ENCODE data around the gene UNC45A. TPM values are rescaled to one million over a fixed set of nuclear protein-coding genes. Genes with fewer than 3 reads are reported as not detected.
"Not testable (repeated sequence)": the region's sequence is repeated elsewhere in the genome, so short reads cannot be mapped to it uniquely, and the experiment has no call there.

The UNC45A gene
- 10 to 100 TPM in 11 of 12 donors, not detected in 1; 21.8 to 49.6 (median 26.0) TPM for polyA plus RNA-seq (ENCODE audit: insufficient read length in 12 of 12)
- long read RNA-seq, donor 1, partial matches to known transcripts = 38 of 40 reads
- long read RNA-seq, donor 1, other reads (novel, unspliced or antisense) = 0 of 40 reads
- long read RNA-seq, donor 2, partial matches to known transcripts = 0 of 1 reads
- long read RNA-seq, donor 2, other reads (novel, unspliced or antisense) = 0 of 1 reads
- long read RNA-seq, donor 3, partial matches to known transcripts = 0 of 1 reads
- long read RNA-seq, donor 3, other reads (novel, unspliced or antisense) = 0 of 1 reads
- long read RNA-seq, donor 4, partial matches to known transcripts = 5 of 6 reads
- long read RNA-seq, donor 4, other reads (novel, unspliced or antisense) = 0 of 6 reads
- long read RNA-seq, donor 5, partial matches to known transcripts = 31 of 47 reads
- long read RNA-seq, donor 5, other reads (novel, unspliced or antisense) = 13 of 47 reads
- long read RNA-seq, donor 6, partial matches to known transcripts = 5 of 5 reads
- long read RNA-seq, donor 6, other reads (novel, unspliced or antisense) = 0 of 5 reads
- long read RNA-seq, donor 7 = 0 reads
- long read RNA-seq, donor 8, partial matches to known transcripts = 0 of 2 reads
- long read RNA-seq, donor 8, other reads (novel, unspliced or antisense) = 0 of 2 reads
- long read RNA-seq, donor 9, partial matches to known transcripts = 7 of 7 reads
- long read RNA-seq, donor 9, other reads (novel, unspliced or antisense) = 0 of 7 reads
- long read RNA-seq, donor 10, partial matches to known transcripts = 6 of 7 reads
- long read RNA-seq, donor 10, other reads (novel, unspliced or antisense) = 0 of 7 reads
- long read RNA-seq, donor 11, partial matches to known transcripts = 0 of 4 reads
- long read RNA-seq, donor 11, other reads (novel, unspliced or antisense) = 0 of 4 reads

GRCh38 chr15:90934949-90935751, at the start of gene UNC45A:
UNC45A (plus strand) TSS chr15:90935285; CDS start chr15:90935325, 40 bp downstream.
- DNase-seq = peak; percentile 89

DNA sequence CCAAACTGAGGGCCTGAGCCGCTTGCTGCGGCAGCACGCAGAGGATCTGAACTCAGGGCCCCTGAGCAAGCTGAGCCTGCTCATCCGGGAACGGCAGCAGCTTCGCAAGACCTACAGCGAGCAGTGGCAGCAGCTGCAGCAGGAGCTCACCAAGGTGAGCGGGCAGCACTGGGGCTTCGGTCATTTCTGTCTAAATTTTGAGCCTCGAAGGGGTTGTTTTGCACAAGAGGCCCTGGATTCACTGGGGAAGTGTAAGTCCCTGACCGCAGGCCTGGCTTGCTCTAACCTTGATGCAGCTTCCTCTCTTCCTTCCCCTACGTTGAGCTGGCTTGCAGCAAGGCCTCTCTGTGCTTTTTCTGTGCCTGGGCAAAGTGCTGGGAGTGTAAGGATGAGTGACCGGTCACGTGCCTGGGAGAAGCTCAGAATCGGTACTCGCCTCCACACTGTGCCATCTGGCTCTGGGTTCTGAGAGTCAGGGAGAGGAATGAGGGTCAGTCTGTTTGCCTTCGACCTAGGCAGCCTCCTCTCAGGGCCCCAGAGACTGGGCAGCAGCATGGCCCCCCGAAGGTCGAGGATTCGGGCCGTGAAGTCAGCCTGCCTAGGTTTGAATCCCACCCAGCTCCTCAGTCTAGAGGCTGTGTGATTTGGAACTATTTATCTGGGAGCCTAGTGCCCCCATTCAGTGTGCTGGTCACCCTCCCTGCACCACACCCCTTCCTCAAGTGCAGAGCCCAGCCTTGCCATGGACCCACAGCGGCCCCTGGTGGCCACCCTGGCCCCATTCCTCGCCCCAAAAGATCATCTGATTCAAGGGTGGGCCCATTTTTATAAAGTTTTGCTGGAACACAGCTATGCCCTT, 49.4 kb upstream of the UNC45A start:
- DNase-seq = peak; percentile 86

DNA sequence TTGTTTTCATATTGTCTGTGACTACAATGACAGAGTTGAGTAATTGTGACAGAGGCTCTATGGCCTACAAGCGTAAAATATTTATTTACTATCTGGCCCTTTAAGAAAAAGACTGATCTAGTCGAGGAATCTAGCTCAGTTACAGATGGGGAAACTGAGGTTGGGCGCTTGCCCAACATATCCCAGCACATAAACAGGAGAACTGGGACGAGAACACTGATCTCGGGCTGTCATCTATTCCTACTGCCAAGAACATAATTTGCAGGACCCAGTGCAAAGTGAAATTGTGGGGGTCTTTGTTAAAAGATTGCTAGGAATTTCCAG, 48.8 kb upstream of the UNC45A start:
- DNase-seq = no peak

DNA sequence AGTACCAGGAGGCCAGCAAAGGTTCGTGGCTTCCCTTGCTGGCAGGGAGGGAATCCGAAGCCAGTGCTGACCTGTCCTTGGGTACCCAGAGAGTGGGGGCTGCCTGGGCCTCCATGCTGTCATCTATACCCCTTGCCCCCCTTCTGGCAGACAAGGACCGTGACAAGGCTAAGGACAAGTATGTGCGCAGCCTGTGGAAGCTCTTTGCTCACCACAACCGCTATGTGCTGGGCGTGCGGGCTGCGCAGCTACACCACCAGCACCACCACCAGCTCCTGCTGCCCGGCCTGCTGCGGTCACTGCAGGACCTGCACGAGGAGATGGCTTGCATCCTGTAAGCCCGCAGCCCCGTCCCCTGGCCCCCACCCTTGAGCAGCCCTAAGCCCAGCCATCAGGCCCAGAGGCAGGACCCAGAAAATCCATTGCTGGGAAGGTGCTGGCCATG, 48.0 kb upstream of the UNC45A start:
- DNase-seq = no peak

GRCh38 chr15:90889313-90889730, 45.8 kb upstream of the UNC45A start:
- no peak for DNase-seq

DNA sequence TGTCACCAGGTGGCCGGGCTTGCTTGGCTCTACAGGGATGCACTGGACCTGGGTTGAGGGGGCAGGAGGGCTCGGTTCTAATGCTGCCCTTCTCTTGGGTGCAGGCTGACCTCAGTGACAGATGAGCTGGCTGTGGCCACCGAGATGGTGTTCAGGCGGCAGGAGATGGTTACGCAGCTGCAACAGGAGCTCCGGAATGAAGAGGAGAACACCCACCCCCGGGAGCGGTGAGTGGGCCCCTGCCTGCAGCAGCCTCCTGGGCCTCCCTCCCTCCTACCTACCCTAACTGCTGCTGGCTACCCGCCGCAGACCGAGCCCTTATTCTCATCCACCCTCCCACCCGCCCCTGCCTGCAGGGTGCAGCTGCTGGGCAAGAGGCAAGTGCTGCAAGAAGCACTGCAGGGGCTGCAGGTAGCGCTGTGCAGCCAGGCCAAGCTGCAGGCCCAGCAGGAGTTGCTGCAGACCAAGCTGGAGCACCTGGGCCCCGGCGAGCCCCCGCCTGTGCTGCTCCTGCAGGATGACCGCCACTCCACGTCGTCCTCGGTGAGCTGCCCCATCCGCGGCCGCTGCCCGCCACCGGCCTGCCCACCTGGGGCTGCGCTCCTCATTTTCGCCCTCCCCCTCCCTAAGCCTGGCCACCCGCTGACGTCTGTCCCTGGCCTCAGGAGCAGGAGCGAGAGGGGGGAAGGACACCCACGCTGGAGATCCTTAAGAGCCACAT, 45.2 kb upstream of the UNC45A start:
- no peak for DNase-seq

DNA sequence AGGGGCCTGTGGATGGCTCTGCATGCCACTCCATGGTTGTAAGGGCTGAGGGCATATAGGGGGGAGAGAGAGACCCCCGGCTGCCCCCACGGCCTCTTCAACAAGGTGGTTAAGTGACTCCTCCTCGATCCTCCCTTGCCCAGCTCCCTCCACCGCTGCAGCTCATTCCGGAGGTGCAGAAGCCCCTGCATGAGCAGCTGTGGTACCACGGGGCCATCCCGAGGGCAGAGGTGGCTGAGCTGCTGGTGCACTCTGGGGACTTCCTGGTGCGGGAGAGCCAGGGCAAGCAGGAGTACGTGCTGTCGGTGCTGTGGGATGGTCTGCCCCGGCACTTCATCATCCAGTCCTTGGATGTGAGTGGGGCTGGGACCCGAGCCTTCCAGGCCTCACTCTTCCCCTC, 44.2 kb upstream of the UNC45A start:
- no peak for DNase-seq

DNA sequence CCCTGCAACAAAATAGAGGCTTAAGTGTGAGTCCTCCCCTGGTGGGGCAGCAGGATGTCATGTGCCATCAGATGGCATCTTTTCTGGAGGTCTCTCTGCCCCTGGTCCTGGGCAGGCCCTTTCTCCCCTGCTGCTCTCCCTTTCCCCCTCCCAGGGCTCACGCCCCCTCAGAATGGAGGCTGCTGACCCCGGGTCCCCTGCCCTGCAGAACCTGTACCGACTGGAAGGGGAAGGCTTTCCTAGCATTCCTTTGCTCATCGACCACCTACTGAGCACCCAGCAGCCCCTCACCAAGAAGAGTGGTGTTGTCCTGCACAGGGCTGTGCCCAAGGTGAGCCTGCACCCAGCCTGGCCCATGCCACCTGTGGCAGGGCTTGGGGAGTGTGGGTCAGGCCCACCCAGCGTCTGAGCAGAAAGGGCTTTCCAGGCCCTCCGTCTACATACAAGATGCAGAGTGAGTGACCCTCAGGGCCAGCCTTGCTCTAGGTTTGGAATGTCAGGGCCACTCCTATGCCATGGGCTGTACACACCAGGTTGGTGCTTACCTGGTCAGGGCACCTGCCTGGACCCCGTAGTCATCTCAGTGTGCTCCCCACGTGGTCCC, 43.6 kb upstream of the UNC45A start:
- no peak for DNase-seq

- no peak for DNase-seq
These were observed 43.1 kb upstream of the UNC45A start for GRCh38 chr15:90892023-90892422.

DNA sequence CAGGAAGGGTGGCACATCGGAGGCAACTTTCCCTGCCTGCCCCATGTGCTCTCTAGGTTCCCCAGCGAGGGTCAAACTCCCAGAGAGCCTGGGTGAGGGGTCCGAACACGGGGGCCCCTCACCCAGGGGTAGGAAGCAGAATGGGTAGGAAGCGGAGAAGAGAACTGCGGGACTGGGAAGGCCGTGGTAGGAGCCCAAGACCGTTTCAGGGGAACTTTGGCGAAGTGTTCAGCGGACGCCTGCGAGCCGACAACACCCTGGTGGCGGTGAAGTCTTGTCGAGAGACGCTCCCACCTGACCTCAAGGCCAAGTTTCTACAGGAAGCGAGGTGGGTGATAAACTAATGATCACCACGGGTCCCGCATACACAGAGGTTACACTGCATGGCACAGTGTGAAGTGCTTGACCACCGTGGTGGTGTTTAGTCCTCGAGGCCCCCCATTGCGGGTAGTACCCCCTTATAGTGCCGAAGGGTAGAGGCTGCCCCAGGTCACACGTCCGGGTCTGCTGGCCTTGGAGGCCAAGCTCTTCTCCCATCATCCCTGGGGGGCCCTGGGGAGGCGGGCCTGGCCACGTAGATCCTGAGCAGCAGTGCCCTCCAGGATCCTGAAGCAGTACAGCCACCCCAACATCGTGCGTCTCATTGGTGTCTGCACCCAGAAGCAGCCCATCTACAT, 42.4 kb upstream of the UNC45A start:
- no peak for DNase-seq

DNA sequence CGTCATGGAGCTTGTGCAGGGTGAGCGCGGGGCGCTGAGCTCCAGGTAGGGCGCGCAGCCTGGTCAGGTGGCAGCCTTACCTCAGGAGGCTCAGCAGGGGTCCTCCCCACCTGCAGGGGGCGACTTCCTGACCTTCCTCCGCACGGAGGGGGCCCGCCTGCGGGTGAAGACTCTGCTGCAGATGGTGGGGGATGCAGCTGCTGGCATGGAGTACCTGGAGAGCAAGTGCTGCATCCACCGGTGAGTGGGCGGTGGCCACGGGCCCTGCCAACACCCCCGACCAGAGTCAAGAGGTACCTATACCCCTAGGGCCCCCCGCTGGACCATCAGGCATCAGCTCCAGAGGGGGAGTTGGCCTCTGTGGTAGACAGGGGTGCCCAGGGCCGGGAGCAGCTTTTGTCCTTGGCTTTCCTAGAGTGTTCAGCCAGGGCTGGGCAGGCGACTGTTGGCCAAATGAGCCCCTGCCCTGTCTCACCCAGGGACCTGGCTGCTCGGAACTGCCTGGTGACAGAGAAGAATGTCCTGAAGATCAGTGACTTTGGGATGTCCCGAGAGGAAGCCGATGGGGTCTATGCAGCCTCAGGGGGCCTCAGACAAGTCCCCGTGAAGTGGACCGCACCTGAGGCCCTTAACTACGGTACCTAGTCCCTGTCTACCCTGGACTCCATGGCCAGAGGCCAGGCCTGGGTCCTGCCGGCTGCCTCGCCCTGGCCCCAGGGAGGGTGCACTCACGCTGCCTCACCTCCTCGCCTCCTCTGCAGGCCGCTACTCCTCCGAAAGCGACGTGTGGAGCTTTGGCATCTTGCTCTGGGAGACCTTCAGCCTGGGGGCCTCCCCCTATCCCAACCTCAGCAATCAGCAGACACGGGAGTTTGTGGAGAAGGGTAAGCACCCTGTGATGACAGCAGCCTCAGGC, 41.7 kb upstream of the UNC45A start:
- no peak for DNase-seq

DNA sequence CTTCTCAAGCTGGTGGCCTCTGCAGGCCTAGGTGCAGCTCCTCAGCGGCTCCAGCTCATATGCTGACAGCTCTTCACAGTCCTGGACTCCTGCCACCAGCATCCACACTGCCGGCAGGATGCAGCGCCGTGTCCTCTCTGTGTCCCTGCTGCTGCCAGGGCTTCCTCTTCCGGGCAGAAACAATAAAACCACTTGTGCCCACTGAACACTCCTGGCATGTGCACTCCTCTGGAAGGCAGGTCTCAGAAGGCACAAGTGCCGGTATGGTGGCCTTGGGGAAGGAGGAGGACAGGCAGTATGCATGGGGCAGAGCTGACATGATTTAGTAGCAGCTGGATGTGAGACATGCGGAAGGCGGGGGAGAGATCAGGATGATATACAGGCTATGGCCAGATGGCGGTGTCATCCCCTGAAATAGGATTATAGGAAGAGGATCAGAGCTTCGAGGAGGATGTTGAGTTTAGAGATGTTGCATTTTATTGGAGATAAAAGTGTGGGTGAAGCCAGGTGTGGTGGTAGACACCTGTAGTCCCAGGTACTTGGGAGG, 39.4 kb upstream of the UNC45A start:
- DNase-seq = no peak

- DNase-seq = not testable (repeated sequence)
These were observed 37.9 kb upstream of the UNC45A start for GRCh38 chr15:90897131-90897655.

GRCh38 chr15:90901175-90902039, 33.7 kb upstream of the UNC45A start:
- DNase-seq = no peak

DNA sequence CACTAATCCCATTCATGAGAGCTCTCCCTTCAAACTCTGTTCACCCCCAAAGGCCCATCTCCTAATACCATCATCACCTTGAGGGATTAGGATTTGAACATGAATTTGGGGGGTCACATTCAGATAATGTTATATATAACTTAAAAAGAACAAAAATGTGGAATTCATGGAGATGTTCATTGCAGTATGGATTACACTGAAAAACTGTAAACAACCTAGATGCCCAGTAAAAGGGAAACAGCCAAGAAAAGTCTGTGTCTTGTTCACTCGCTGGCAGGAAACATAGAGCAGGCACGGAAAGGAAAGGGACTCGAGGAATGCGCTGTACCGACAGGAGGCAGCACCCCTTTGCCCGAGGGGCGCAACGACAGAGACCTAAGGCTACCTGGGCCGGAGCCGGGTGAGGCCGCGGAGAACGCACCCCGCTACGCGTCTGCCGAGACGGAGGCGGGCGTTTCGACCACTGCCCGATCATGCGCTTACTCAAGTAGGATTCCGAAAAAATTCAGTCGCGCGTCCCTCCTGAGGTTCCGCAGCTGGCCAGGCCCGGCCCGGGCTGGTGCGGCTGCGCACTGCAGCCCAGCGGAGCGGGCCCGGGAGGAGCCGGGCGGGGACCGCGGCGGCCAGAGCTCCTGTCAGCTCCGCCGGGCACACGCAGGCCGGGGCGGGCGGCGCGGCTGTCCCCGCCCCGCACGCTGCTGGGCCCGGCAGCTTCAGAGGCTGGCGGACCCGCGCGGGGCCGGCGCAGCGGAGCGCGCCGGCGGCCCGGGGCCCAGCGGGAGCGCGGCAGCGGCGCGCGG, 32.8 kb upstream of the UNC45A start:
- peak; percentile 78 for DNase-seq

Data from muscle of arm (tissue), 14 donors.